ENCODE results near the gene L1TD1. TPM values are rescaled to one million over a fixed set of nuclear protein-coding genes. Genes with fewer than 3 reads are reported as not detected.
"Not testable (repeated sequence)": the region's sequence is repeated elsewhere in the genome, so short reads cannot be mapped to it uniquely, and the experiment has no call there.

L1TD1 gene
- total RNA-seq, 4 donors from 2014 or later, result not detected

GRCh38 chr1:62176597-62177312 is 17.9 kb upstream of the L1TD1 start:
- DNase-seq, result no peak

GRCh38 chr1:62177621-62178020 is 17.0 kb upstream of the L1TD1 start:
- ATAC-seq, result no peak
- H3K27me3 ChIP-seq, result no peaks in the 10 kb centered on the region
- H3K9me3 ChIP-seq, result no peaks in the 10 kb centered on the region
- no peak overlapping the region for H3K4me3 ChIP-seq
- H3K36me3 ChIP-seq, result no peaks in the 10 kb centered on the region
- in situ Hi-C loops (cut with MboI; ENCODE audit: low sequenced_read_pairs in 4 of 4) (loop anchor here (5.0 to 25.0 kb wide), 3 partner anchors 227 to 560 kb away; no protein-coding TSS in a partner anchor), intact Hi-C loops (cut with DNase I; ENCODE audit: low total_unique reads) (loop anchor here (5.0 kb wide), 1 partner anchor 570 kb away; no protein-coding TSS in a partner anchor)
- no peak overlapping the region for H3K27ac ChIP-seq
- TF ChIP-seq CTCF (IDR thresholded peaks at IDR 0.05 in 4 of 5, conservative IDR thresholded peaks at IDR 0.05 in 1 of 5) (no peak), POLR2A (IDR thresholded peaks at IDR 0.05) (no peak)
- DNase-seq, result no peak
- no peaks in the 10 kb centered on the region for H3K4me1 ChIP-seq

More at GRCh38 chr1:62176597-62177312, 17.9 kb upstream of the L1TD1 start:
- in situ Hi-C loops (cut with MboI; ENCODE audit: low sequenced_read_pairs in 4 of 4), result loop anchor here (5.0 to 25.0 kb wide), 3 partner anchors 228 to 561 kb away; no protein-coding TSS in a partner anchor
- Histone ChIP-seq H3K4me3 (no peak overlapping the region), H3K27me3 (peaks cover 0 to 3% (median 0%) of the 10 kb centered on the region in 3 donors), H3K9me3 (no peaks in the 10 kb centered on the region), H3K27ac (no peak overlapping the region), H3K36me3 (no peaks in the 10 kb centered on the region), H3K4me1 (no peaks in the 10 kb centered on the region)
- no peak for TF ChIP-seq POLR2A (IDR thresholded peaks at IDR 0.05)
- TF ChIP-seq CTCF (IDR thresholded peaks at IDR 0.05 in 4 of 5, conservative IDR thresholded peaks at IDR 0.05 in 1 of 5), result no peak
- no peak for ATAC-seq
- intact Hi-C loops (cut with DNase I; ENCODE audit: low total_unique reads), result loop anchor here (5.0 kb wide), 1 partner anchor 571 kb away; no protein-coding TSS in a partner anchor

- DNase-seq, result no peak
- no peak for ATAC-seq
- in situ Hi-C loops (cut with MboI; ENCODE audit: low sequenced_read_pairs in 4 of 4) (loop anchor here (5.0 to 25.0 kb wide), 3 partner anchors 226 to 559 kb away; no protein-coding TSS in a partner anchor), intact Hi-C loops (cut with DNase I; ENCODE audit: low total_unique reads) (loop anchor here (5.0 kb wide), 1 partner anchor 569 kb away; no protein-coding TSS in a partner anchor)
- Histone ChIP-seq H3K4me1 (no peaks in the 10 kb centered on the region), H3K4me3 (no peak overlapping the region), H3K36me3 (no peaks in the 10 kb centered on the region), H3K27ac (no peak overlapping the region), H3K27me3 (no peaks in the 10 kb centered on the region), H3K9me3 (no peaks in the 10 kb centered on the region)
- TF ChIP-seq POLR2A (IDR thresholded peaks at IDR 0.05), result no peak
- TF ChIP-seq CTCF (IDR thresholded peaks at IDR 0.05 in 4 of 5, conservative IDR thresholded peaks at IDR 0.05 in 1 of 5), result no peak
These were observed 16.3 kb upstream of the L1TD1 start for GRCh38 chr1:62178372-62178771.

- ATAC-seq; H3K4me3 ChIP-seq; DNase-seq; H3K9me3 ChIP-seq; H3K4me1 ChIP-seq; H3K36me3 ChIP-seq; H3K27ac ChIP-seq; intact Hi-C loops (cut with DNase I; ENCODE audit: low total_unique reads); H3K27me3 ChIP-seq: not testable (repeated sequence)
- in situ Hi-C loops (cut with MboI; ENCODE audit: low sequenced_read_pairs in 4 of 4), result loop anchor here in 2 of 4 donors (25.0 kb wide), 1 partner anchor 557 kb away; no protein-coding TSS in a partner anchor
These were observed 14.6 kb upstream of the L1TD1 start for GRCh38 chr1:62180054-62180453.

GRCh38 chr1:62180639-62181038 is 14.0 kb upstream of the L1TD1 start:
- Histone ChIP-seq H3K36me3 (no peaks in the 10 kb centered on the region), H3K27me3 (no peaks in the 10 kb centered on the region), H3K9me3 (no peaks in the 10 kb centered on the region), H3K4me1 (no peaks in the 10 kb centered on the region), H3K27ac (no peak overlapping the region), H3K4me3 (no peak overlapping the region)
- in situ Hi-C loops (cut with MboI; ENCODE audit: low sequenced_read_pairs in 4 of 4) (loop anchor here in 2 of 4 donors (25.0 kb wide), 1 partner anchor 557 kb away; no protein-coding TSS in a partner anchor), intact Hi-C loops (cut with DNase I; ENCODE audit: low total_unique reads) (no loop called here)
- ATAC-seq (no peak), DNase-seq (no peak)
- TF ChIP-seq CTCF (IDR thresholded peaks at IDR 0.05 in 4 of 5, conservative IDR thresholded peaks at IDR 0.05 in 1 of 5), result no peak
- TF ChIP-seq POLR2A (IDR thresholded peaks at IDR 0.05), result no peak
